GM18517 (cell line): Measurements from ENCODE around the gene TPSAB1.
"Not testable (repeated sequence)": the region's sequence is repeated elsewhere in the genome, so short reads cannot be mapped to it uniquely, and the experiment has no call there.

Experiments used
- ATAC-seq: cut with Tn5 transposase; IDR thresholded peaks from one replicate; pipeline ENCODE4 v1.9.1; 2021; ENCODE audit warnings: mild to moderate bottlenecking, moderate library complexity; ENCODE audit not compliant: unreplicated experiment

Gene TPSAB1

DNA sequence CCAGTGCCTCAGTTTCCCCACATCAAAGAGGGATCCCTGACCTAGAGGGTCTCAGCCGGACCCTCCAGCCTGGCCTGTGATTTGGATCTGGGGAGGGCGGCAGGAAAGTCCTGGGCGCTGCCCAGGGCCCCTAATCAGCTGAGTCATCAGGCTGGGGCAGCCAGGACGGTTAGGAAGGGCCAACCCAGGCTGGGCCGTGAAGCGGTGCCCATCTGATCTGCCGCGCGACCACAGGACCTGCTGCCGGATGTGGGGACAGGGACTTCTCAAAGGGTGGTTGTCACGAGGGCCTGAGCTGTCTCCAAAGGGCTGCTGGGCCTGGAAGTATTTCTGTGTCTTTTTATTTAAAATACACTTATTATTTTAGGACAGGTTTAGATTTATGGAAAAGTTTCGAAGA, 4.4 kb downstream of the TPSAB1 start:
- ATAC-seq, result no peak

GRCh38 chr16:1245452-1246020, 5.0 kb downstream of the TPSAB1 start:
- ATAC-seq, result no peak

DNA sequence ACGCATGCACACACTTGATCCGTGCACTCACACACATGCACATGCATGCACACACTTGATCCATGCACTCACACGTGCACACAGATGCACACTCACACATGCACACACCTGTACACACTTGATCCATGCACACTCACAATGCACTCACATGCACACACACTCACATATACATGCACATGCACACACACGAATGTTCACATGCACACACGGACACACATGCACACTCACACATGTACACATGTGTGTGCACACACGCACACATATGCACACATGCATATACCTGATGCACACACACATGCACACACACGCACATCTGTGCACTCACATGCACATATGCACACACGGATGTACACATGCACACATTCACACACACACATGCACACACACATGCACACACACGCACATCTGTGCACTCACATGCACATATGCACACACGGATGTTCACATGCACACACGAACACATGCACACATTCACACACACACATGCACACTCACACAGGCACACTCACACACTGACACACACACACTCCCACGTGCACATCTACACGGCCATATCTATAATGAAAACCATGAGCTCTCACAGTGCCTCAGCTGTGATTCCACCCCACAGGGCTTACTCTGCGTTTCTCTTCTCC, 7.5 kb downstream of the TPSAB1 start:
- not testable (repeated sequence) for ATAC-seq

- not testable (repeated sequence) for ATAC-seq
These were observed 8.7 kb downstream of the TPSAB1 start for GRCh38 chr16:1249031-1249755.

DNA sequence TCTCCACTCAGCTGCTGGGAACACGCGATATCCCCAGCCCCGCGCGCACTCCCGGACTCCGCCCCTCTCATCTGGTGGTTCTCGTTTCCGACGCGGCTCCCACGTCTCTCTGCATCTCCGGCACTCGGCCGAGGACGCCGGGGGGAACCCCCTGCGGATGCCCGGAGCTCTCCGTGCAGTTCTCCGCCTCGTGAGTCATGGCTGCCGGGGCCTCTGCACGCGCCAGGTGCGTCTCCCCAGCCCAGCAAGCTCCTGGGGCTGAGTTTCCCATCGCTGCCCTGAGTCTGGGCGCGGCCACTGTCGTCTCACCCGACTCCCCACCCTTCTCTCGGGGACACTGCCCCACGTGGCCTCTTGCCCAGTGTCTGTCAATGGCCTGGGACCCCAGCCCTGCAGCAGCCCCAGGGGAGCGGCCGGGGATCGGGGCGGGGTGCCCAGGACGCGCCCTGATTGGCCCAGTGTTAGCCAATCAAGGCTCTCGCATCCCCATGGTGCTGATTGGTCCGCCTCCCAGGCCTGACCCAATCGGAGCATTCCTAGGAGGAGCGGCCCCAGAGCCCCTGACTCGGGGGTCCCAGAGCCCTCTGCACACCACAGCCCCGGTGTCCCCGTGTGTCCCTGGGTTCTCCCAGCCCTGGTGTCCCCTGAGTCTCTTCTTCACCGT, 13.3 kb downstream of the TPSAB1 start:
- not testable (repeated sequence) for ATAC-seq

GRCh38 chr16:1254821-1255220, 14.3 kb downstream of the TPSAB1 start:
- ATAC-seq, result not testable (repeated sequence)

GRCh38 chr16:1255276-1256122, 15.0 kb downstream of the TPSAB1 start, which contains the start of gene TPSD1:
TPSD1 (plus strand) TSS chr16:1256069; CDS start chr16:1256281, 212 bp downstream.
- not testable (repeated sequence) for ATAC-seq

DNA sequence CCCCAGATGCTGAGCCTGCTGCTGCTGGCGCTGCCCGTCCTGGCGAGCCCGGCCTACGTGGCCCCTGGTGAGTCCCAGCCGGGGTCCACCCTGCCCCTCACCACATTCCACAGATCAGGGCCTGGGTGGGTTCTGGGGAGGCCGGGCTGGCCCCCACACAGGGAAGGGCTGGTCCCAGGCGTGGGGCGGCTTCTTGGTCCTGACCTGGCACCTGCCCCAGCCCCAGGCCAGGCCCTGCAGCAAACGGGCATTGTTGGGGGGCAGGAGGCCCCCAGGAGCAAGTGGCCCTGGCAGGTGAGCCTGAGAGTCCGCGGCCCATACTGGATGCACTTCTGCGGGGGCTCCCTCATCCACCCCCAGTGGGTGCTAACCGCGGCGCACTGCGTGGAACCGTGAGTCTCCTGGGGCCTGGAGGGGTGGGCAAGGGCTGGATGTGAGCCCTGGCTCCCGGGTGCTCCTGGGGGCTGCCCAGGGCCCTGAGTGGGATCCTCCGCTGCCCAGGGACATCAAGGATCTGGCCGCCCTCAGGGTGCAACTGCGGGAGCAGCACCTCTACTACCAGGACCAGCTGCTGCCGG, 15.9 kb downstream of the TPSAB1 start:
- not testable (repeated sequence) for ATAC-seq

GRCh38 chr16:1256874-1257322, 16.4 kb downstream of the TPSAB1 start:
- no peak for ATAC-seq

DNA sequence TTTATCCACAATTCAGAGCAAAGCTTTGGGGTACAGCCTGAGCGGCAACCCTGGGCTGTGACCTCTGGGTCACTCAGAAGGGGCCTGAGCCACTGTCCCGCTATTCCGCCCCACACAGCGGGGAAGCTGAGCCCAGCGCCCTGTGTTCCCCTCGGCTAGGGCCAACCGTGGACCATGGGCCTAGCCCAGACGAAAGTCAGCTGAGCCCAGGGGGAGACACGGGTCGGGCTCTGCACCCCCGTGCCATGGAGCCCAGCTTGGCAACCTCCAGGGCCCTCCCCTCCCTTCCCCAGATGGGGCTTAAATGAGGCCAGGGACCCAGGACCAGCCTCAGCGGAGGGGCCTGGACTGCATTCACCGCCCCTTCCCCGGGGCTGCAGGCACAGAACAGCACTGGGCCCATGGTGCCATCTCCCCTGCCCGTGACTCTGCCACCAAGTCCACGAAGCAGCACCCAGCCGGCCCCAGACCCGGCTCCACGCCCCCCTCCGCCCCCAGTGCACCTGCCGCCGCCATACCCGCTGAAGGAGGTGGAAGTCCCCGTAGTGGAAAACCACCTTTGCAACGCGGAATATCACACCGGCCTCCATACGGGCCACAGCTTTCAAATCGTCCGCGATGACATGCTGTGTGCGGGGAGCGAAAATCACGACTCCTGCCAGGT, 17.2 kb downstream of the TPSAB1 start:
- no peak for ATAC-seq

DNA sequence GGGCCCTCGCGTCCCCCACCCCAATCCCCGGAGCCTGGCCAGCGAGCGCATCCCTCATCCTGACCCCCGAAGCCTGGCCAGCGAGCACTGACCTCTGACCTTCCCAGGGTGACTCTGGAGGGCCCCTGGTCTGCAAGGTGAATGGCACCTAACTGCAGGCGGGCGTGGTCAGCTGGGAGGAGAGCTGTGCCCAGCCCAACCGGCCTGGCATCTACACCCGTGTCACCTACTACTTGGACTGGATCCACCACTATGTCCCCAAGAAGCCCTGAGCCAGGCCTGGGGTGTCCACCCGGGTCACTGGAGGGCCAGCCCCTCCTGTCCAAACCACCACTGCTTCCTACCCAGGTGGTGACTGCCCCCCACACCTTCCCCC, 17.7 kb downstream of the TPSAB1 start:
- ATAC-seq, result no peak

- ATAC-seq, result no peak
These were observed 18.6 kb downstream of the TPSAB1 start for GRCh38 chr16:1258906-1259759.

- no peak for ATAC-seq
These were observed 19.2 kb downstream of the TPSAB1 start for GRCh38 chr16:1259760-1260068.

DNA sequence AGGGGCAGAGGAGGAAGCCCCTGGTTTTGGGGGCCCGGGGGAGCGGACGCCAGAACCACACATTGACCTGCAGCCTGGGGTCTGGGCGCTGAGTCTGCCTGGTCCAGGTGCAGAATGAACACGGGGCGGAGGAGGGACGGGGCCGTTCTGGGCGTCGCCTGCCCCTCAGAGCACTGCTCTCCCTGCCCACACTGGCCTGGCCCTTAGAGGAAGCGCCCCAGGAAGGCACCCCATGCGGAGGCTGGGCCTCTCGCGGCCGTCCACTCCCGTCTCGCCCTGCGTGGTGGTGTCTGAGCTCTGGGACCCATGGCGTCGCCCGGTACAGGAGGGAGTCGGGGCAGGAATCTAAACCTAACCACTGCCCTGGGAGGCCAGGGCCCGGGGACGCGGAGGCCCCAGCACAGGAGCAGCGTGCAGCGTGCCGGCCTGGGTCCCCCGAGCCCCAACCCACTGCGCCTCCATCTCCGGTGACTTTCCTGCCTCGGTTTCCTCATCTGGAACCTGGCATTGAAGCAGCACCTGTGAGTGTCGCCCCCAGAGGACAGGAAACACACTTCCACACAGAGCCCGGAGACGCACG, 19.7 kb downstream of the TPSAB1 start:
- ATAC-seq, result no peak

- no peak for ATAC-seq
These were observed 20.8 kb downstream of the TPSAB1 start for GRCh38 chr16:1261131-1261892.

GRCh38 chr16:1262210-1262845, 21.8 kb downstream of the TPSAB1 start:
- ATAC-seq, result no peak

- no peak for ATAC-seq
These were observed 22.3 kb downstream of the TPSAB1 start for GRCh38 chr16:1262846-1263221.
